Dermis microvascular lymphatic vessel endothelial cell (primary cell): Measurements from ENCODE around the gene CLUH. TPM values are rescaled to one million over a fixed set of nuclear protein-coding genes. Genes with fewer than 3 reads are reported as not detected.
A peak's percentile ranks its signal among the peaks of the same experiment; 100 is the strongest.

Experiments
- DNase-seq, 2 donors: peaks; one replicate each; pipeline versions ENCODE4 v3.0.0 to v3.0.0-alpha.2; 2010; ENCODE audit warnings: low read depth in 2 of 2
- total RNA-seq: library from RNA; depleted of rRNA; stranded (reverse); fragments of >200 nt; gene quantifications from 2 replicates; pipeline ENCODE4 v1.2.1, GENCODE V29; 2014

The CLUH gene
- 32.3 and 41.3 TPM in 2 replicates for total RNA-seq

GRCh38 chr17:2711608-2712299, at the start of gene CLUH:
TSS of gene CLUH (minus strand) at chr17:2711764. CDS start at chr17:2711661, 103 bp downstream.
- DNase-seq = peak; percentile 67 to 96

- no peak for DNase-seq
These were observed 47.3 kb upstream of the CLUH start for GRCh38 chr17:2758870-2759269.

GRCh38 chr17:2755891-2756724, 44.5 kb upstream of the CLUH start:
- no peak for DNase-seq

- DNase-seq = no peak
These were observed 39.9 kb upstream of the CLUH start for GRCh38 chr17:2751491-2751890.

GRCh38 chr17:2750721-2751120, 39.2 kb upstream of the CLUH start:
- no peak for DNase-seq

GRCh38 chr17:2749784-2750181, 38.2 kb upstream of the CLUH start:
- peak; percentile 27 to 74 for DNase-seq

- no peak for DNase-seq
These were observed 37.7 kb upstream of the CLUH start, which contains the start of gene CCDC92B for GRCh38 chr17:2749058-2749783. TSS of gene CCDC92B (minus strand) at chr17:2749652. CDS start at chr17:2735145, 14,507 bp downstream.

GRCh38 chr17:2745317-2746037, 33.9 kb upstream of the CLUH start:
- no peak for DNase-seq

- no peak for DNase-seq
These were observed 26.1 kb upstream of the CLUH start for GRCh38 chr17:2737693-2738092.

- DNase-seq = no peak
These were observed 25.4 kb upstream of the CLUH start for GRCh38 chr17:2736956-2737355.

- no peak for DNase-seq
These were observed 24.3 kb upstream of the CLUH start for GRCh38 chr17:2735896-2736295.

- DNase-seq = no peak
These were observed 23.4 kb upstream of the CLUH start for GRCh38 chr17:2734939-2735338.

- DNase-seq = no peak
These were observed 20.2 kb upstream of the CLUH start for GRCh38 chr17:2731807-2732206.

GRCh38 chr17:2730764-2731353, 19.3 kb upstream of the CLUH start:
- no peak for DNase-seq

GRCh38 chr17:2724784-2725164, 13.2 kb upstream of the CLUH start:
- DNase-seq = peak; percentile 11 to 56

- no peak for DNase-seq
These were observed 12.6 kb upstream of the CLUH start for GRCh38 chr17:2723997-2724783.

GRCh38 chr17:2723505-2723996, 12.0 kb upstream of the CLUH start:
- DNase-seq = no peak

- no peak for DNase-seq
These were observed 11.0 kb upstream of the CLUH start for GRCh38 chr17:2722611-2723010.

GRCh38 chr17:2721603-2722002, 10.0 kb upstream of the CLUH start:
- no peak for DNase-seq

- DNase-seq = no peak
These were observed 8.3 kb upstream of the CLUH start for GRCh38 chr17:2719861-2720260.
